Stimulated activated CD4-positive, alpha-beta T cell treated with anti-CD3 and anti-CD28 coated beads, Interleukin-12 subunit alpha, Interleukin-12 subunit beta, amount 100 ng/mL, for 24 hours (primary cell): Measurements from ENCODE around the gene TTC29.
A peak's percentile ranks its signal among the peaks of the same experiment; 100 is the strongest.

Experiments
- DNase-seq, 2 experiments: peaks; one replicate each; pipeline ENCODE4 v3.0.0-alpha.2; 2020; ENCODE audit warnings: low read depth in 2 of 2

TTC29 gene, protein sequence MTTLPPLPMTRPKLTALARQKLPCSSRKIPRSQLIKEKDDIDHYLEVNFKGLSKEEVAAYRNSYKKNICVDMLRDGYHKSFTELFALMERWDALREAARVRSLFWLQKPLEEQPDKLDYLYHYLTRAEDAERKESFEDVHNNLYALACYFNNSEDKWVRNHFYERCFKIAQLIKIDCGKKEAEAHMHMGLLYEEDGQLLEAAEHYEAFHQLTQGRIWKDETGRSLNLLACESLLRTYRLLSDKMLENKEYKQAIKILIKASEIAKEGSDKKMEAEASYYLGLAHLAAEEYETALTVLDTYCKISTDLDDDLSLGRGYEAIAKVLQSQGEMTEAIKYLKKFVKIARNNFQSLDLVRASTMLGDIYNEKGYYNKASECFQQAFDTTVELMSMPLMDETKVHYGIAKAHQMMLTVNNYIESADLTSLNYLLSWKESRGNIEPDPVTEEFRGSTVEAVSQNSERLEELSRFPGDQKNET

DNA sequence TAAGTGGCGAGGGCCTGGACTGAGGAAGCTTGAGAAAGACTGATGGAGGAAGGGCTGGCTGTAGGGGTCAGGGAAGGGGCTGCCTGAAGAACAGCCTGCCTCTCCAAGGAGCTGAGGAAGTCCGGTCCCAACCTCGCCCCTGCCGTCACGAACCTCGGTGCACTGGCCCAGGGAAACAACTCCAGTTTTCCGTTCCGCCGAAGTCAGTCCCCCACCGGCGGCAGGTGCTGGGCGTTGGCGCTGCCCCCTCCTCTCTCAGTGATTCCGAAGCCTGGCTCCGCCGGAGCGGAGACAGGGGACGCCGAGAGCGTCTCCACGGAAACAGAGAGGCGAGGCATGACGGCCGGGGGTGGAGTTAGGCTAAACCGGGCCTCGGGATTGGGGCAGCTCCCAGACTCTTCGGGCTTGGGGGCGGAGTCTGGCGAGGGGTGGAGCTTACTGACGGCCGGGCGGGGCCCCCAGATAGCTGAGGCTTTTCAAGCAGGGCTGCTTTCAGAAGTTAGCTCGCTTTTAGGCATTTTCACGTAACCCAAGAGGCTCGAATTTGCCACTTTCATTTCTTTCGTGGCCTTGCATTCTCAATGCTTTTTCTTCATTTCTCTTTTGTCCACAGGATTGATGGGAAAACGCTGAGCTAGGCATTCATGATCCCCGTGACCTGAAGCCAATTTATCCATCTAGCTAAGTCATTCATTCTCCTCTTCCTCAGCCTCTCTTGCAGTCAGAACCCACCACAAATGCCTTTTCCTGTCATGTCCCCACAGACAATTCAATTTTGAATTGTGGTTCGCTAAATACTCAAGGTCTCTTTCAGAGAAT is at the start of gene TTC29:
TTC29 (minus strand) TSS at position 309 of the 819 bp plus-strand sequence. CDS start 5,969 bp downstream, outside the sequence.
- peak; percentile 70 to 88 for DNase-seq

DNA sequence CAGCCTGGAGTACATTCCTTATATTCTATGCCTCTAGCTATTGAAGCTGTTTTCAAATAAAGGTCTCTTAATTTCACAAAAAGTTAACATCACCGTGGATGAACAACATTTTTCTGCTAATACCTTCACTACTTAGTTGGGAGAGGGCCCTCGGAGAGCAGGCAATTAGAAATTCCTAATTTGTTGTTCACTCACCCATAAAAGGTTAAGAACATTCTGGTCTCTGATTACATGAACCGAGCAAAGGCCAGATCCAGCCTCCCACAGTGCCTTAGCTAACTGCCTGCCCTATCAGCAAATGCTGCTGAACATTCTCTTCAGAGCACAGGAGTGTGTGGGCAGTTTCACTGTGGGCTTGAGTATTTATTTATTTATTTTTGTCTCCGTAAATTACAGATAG is 36.0 kb upstream of the TTC29 start:
- DNase-seq = no peak

DNA sequence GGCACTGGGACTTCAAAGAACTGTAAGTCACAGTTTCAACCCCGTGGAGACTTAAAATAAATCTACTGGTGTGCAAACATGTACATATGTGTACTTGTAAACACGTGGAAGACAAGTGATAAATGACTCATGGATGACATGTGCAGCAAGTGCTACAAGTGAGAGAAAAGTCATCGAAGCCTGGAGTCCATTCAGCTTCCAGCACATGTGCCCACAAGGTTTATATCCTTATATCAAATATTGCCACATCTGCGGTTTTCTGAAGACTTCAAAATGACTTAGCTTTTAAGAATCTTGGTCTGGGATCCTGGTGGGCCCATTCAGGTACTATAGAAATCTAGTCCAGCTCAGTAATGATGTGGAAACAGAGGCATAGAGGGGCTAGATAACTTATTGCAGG is 33.0 kb upstream of the TTC29 start:
- DNase-seq = no peak

DNA sequence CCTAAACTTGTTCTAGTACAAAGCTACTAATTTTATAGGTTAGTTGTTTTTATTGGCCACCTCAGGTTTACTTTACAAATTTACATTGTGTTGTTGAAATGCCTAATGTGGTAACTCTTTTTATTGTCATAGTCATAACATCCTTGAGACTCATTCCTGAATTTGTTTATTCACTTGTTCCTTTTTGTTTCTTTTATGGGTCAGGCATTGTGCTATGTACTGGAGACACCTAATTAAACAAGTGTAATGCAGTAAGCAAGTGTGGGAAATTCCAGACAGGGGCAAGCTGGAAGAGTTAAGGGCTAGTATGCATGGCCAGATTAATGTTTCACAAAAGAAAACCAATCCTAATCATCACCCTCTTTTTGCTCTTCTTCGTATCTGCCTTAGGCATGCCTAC is 30.5 kb upstream of the TTC29 start:
- DNase-seq = no peak

DNA sequence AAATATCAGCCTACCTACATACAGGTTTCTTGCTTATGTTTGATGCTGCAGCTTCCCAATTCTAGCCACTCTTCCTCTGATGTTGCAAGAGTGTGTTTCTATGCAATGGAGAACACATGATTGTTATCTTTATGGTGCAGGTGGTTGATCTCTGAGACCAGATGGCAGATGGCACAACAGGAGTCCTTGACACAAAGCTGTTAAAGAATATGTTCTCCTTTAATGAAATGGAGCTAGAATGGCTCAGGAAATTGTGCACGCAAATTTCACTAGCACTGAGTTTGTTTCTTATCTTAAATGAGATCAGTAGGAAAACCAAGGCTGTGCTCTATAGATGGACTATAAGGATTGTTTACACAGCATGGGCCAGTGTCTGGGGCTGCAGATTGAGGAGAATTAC is 29.9 kb upstream of the TTC29 start:
- no peak for DNase-seq

DNA sequence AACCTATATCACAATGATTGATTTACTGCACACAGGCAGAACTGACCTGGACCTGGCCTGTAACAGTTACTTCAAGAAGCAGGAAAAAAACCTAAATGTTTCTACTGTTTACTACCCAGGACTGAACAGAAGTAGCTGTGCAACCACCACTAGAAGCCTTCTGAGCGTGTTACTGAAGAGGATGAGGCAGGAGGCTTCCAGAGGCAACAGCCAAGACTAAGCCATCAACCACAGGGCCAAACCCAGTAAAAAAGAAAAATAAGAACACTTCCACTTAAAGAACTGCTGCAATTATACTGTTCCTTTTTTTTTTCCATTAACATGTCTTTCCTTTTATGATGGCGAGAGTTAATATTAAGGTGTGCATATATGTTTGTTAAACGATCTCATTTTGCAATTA is 29.4 kb upstream of the TTC29 start:
- DNase-seq = no peak

DNA sequence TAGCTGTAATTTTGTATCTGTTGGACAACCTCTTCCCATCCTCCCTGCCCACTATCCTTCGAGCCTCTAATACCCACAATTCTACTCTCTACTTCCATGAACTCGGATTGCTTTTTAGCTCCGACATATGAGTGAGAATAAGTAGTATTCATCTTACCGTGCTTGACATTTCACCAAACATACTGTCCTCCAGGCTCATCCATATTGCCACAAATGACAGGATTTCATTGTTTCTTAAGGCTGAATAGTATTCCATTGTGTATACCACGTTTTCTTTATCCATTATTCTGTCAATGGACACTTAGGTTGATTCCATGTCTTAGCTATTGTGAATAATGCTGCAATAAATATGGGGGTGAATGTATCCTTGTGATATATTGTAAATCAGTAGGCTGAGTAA is 26.4 kb upstream of the TTC29 start:
- DNase-seq = no peak

DNA sequence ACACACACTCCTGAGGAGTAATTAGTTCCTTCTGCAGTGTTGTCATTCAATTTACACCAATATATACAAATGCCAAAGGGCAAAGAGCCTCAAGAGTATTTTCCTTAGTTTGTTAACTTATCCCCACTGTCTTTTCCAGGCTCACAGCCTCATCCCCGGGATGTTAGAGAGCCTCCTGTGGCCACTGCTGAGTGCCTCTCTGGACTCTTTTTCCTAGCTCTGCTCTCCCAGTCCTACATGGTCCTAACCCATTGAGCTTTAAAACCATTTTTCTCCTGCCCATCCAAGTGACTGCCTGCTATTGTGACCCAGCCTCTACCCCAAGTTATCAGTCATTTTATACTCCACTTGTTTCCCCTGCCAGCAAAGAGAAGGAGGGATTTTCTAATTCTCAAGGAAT is 23.5 kb upstream of the TTC29 start:
- no peak for DNase-seq

DNA sequence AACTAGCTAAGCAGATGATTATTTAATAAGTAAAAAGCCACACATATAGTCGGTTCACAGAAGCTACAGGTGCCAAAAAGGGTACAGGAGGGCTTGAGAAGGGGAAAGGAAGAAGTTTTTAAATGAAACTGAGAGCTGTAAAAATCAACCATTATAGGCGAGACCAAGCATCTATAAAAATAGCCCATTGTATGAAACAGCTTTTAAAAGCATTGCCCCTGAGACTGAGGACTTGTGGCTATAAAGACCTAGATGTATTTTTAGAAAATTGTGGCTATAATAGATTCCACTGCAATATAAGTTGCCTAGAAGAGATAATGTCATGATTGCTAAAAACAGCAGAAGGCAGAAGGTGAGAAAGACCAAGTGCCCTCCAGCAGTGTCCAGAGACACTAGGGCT is 15.0 kb upstream of the TTC29 start:
- DNase-seq = no peak

DNA sequence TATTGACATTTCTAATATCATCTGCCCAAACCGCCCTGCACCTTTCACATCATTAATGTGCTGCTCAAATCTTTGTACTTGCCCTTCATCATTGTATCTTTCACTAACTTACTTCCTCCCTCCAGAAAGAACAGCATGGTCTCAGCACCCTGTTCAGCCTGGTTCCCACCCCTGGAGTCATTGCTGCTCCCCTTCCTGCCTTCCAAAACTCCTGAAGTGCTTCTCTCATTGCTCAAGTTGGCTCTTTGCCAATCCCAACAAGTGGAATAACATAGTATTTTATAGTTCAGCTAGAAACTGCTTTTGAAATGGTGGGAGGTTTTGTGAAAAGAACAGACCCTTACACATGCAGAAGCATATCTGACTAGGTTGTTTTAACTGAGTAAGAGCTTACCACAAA is 14.0 kb upstream of the TTC29 start:
- no peak for DNase-seq

DNA sequence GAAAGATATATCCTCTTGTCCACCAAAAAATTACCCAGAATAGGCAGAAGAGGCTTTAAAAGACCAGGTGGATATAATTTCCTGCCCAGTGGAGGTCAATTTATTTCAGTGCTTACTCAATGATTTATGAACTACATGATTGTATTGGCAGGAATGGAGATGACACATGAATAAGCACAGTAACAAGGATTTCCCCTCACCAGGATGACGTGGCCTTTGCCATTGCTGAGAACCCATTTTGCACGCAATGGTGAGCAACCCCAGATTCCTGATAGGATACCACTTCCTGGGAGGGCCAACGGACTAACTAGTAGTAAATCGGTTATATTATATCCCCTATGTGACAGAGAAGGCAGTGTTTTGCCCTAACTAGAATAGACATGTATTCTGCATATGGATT is 11.6 kb upstream of the TTC29 start:
- DNase-seq = no peak

DNA sequence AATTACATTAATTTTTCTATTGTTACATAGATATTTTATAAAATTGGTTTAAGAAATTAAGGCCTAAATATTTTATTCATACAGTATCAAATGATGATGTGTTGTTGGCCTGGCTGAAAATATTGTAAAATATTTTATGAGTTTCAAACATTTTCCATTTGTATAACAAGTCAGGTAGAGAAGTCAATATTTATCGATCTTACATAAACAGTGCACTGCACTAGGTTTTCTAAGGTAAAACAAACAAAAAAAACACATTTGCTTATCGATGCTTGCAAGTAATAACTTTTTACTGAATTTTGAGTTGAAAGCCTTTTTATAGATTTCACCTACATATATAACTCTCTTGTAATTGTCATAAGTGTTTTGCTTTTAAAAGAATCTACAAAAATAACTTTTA is 7.2 kb upstream of the TTC29 start:
- DNase-seq = no peak

DNA sequence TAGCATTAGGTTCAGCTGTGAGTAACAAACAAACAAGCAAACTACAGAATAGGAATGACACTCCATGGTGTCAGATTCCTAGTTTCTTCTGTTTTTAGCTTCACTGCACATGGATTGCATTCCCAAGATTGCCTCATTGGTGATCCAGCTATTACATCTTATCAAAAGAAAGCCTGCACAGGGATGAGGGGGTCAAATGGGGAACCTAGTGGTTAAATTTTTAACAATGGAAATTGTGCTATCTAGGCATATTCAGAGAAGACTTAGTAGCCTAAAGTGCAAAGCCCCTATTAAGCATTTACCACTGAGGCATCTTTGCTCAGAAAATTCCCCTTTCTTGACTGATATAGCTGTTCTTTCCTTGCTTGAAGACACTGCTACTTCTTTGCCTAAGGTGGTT is 3.9 kb upstream of the TTC29 start:
- DNase-seq = no peak

DNA sequence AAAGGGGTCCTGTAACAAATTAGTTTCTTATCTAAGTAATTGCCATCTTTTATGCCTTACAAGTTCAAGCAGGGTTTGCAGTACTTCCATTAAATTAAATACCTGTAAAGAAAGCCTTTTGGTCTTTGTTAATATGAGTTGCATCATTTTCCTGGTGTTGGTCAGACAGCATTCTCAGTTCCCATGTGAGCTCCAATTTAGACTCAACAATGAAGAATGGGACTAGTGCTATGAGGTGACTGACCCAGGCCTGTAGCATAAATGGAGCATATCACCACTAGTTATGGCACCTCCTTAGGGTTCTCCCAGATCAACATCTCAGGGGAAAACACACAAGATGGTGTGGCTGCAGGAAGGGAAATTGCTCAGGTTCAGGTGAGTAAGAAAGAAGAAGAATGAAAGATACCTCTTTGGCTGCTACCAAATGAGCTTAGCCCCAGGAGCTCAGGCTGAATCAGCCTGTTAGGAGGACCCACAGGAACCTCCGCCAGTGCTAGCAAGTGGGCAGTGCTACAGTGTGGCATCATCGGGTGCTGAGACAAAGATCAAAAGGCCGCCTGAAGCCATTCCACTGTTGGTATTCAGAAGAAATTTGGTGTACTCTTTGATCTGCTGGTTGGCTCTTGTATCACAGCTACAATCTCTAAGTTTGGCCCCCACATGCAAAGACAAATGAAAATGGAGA is 1.8 kb downstream of the TTC29 start:
- no peak for DNase-seq

DNA sequence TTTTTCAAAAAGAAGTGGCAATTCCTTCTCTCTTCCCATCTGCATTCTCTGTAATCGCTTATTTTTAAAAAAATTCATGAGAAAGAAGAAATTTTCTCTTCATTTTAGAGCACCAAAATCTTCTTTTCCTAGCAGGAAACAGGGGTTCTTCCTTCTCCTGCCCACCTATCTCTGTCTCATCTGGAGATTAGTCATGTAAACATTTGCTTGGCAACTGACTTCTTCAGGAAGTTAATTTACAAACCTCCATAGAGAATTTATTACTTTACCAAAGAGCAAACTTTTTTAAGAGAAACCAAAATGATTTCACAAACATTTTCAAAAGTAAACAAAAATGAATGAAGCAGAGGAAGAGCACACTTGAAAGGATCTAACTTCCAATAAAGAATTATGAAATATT is 13.5 kb downstream of the TTC29 start:
- no peak for DNase-seq

DNA sequence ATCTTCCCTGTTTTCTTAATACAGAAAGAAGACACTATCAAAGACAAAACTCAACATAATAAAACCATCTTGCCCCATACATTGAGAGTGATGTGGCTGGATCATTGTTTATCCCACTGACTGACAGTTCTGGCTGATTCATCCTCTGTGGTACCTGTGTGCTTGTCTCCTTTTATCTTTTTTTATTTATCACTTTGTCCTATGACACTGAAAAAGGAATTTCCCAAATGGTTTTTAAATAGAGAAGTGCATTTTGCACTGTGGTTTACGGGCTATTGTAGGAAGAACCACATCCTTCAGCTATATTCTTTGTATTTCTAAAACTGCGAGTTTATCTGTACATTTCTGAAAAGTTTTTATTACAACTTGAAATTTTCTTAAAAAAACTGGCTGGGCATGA is 15.0 kb downstream of the TTC29 start:
- DNase-seq = no peak

DNA sequence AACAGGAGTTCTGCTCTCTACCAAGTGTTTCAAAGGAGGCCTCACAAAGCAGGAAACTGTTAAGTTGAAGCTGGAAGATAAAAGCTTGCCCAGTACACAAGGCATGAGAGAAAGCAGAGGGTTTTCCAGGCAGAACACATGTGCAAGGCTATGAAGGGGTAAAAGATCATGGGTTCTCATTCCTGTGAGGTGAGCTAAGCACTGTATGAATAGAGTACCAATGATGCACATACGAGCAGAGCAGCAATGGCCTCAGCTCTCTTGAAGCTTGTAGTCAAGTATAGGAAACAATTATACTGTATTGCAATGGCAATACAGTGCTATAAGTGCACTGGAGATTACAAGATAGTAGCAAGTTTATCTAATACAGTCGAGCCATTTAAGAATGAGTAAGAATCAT is 18.0 kb downstream of the TTC29 start:
- no peak for DNase-seq

DNA sequence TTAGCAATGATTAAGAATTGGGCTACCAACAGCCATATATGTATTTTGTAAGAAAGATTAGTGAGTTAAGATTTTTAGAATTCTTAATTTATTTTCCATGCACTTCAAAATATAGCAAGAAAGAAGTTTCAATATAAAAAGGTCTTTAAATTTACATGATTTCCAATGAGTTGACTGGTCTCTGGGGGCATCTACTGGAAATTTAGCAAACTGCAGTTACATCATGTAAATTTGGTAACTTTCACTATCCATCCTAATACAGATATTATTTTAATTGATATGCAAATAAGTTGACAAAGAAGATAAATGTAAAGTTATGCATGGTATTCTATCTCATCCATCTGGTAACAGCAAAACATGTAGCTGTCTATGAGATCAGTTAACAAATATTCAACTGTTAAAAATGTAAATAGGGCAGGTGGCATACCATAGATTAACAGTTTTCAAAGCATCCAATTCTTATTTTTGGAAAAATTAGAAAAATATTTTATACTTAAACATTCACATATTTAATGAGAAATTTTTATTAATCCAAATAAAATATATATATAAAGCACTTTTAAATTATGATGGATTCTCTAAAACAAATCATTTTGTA is 29.1 kb downstream of the TTC29 start:
- no peak for DNase-seq

DNA sequence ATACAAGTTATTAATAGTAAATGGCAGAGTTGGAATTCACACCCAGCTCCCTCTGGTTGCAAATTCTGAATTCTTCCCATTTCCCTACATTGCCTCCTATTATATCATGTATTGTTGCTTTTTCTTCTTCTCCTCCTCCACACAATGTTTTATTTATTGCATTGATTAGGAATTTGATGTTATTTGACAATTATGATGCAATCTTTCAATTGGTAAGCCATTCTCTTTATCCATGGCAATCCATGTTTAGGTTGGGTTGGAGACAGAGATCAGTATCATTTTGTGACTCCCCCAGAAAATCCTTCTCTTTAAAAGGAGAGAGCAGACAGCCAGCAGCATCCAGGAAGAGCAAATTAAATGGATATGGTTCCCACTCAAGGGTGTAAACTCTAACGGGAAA is 30.5 kb downstream of the TTC29 start:
- no peak for DNase-seq

DNA sequence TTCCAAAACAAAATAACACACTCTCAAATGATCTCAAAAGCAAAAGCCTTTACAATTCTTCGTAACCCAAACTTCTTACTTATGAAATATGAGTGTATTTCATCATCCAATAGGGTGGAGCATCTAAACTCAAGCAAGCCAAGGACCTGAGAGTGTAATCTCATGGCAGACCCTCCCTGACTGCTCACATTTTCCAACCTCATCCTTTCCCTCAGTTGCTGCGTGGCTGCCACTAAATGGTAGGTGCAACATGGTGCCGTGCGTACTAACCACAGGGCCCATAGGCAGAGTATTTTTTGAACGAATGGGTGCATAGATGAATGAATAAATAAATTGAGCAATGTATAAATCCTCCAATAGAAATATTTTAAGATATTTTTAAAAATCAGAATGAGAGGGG is 45.4 kb downstream of the TTC29 start:
- no peak for DNase-seq

DNA sequence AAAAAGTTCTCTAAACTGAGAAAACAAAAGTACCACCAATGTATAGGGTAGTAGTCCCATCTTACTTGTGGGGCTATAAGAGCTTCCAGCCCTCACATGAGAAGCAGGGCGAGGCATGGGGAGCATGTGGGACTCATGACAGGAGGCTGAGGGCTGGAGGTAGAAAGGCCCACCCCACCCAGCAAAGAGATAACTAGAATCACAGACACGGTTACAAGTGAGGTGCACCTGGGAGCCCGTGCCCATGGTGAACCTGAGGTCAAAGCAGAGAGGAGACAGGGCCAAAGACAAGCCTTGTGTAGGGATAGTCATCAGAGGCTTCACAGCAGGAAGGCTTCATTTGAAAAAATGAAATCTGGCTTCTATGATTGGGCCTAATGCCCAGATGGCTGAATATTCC is 55.4 kb downstream of the TTC29 start:
- DNase-seq = no peak

DNA sequence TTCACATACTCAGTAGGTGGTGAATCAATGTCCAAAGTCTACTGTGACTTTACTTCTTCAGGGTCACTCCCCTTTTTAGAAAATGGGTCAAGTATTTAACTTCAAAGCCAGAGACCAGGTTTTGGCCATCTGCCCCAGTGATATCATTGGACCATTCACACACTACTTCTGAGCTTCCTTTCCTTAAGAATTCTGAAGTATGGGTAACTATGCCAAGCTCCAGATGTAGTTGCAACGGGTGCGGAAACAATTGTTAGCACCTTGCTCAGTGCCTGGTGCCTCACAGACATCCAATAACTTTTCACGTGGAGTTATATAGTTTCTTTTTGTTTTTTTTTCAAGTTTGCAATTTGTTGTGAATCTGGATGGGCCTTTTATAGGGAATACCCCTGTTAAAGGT is 62.6 kb downstream of the TTC29 start:
- no peak for DNase-seq
